ENCODE measurements around the gene BSX. TPM values are rescaled to one million over a fixed set of nuclear protein-coding genes. Genes with fewer than 3 reads are reported as not detected.

Gene BSX
- not detected in 5 replicates for total RNA-seq (2022; extraction: Qiagen RNA extraction)

DNA sequence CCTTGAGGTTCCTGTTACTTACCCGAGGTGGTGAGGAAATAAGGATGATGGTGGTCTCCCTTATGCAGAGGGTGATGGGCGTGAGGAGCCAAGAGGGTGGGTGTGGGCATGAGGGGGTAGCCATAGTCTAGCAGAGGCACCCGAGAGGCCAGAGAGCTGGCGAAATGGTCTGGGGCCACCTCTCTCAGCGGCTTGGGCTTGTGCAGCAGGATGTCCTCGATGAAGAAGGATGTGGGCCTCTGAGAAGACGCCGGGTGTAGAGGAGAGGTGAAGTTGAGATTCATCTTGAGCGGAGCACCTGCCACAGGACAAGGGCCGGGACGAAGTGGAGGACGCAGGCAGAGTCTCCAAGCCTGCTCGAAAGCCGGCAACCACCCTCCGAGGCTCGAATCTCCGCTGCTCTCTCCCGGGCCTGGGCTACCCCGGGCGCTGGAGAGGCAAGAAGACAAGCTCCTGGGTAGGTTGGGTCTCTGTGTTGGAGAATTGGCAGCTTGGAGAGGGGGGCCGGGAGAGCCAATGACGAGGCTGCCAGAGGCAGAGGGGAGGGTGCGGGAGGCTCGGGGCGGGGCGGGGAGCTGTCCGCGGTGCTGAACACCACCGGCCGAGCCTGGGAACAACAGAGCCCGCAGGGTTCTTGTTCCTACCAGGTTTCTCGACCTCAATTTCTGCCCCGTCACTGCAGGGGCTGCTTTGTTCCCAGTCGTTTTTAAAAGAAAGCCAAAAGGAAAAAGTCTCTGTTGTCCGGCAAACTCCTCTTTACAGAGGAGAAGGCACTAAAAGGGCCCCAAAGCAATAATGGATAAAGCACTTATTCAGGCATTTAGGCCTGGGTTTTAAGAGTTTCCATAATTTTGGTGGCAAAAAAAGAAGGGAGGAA is at the start of gene BSX:
TSS of gene BSX (minus strand) at position 447 of the 877 bp plus-strand sequence. CDS start at position 284, 163 bp downstream.

Other genes starting within 250 kb of the BSX start
- 0.08 TPM in 1 of 5 replicates, not detected in the others for gene CRTAM, start 143.3 kb downstream of the BSX start, total RNA-seq (2022; extraction: Qiagen RNA extraction)
- 3.0 to 3.8 TPM (median 3.7 TPM) in 5 replicates for gene JHY, start 99.1 kb downstream of the BSX start, total RNA-seq (2022; extraction: Qiagen RNA extraction)
- gene HSPA8, start 80.3 kb upstream of the BSX start, total RNA-seq (2022; extraction: Qiagen RNA extraction): 1,399 to 1,793 TPM (median 1,433 TPM) in 5 replicates
- 16.3 to 24.2 TPM (median 21.4 TPM) in 5 replicates for gene CLMP, start 213.4 kb upstream of the BSX start, total RNA-seq (2022; extraction: Qiagen RNA extraction)

All from A549 treated with Mapracorat at 1 μM for 4 hours (cell line).